ENCODE data around the gene SLC22A31.

The SLC22A31 gene

GRCh38 chr16:89183463-89183862 is 16.9 kb downstream of the SLC22A31 start:
- H3K4me3 ChIP-seq (ENCODE audit: control insufficient read depth, low read depth, low read length): no peak overlapping the region
- no peak for TF ChIP-seq CTCF (IDR thresholded peaks at IDR 0.05; ENCODE audit: control insufficient read depth, insufficient read depth, low read depth, low read length, missing control alignments)
- no peak for DNase-seq (ENCODE audit: low read depth)

GRCh38 chr16:89179656-89180315 is 20.6 kb downstream of the SLC22A31 start:
- no peak overlapping the region for H3K4me3 ChIP-seq (ENCODE audit: control insufficient read depth, low read depth, low read length)

GRCh38 chr16:89179148-89179484 is 21.2 kb downstream of the SLC22A31 start:
- no peak overlapping the region for H3K4me3 ChIP-seq (ENCODE audit: control insufficient read depth, low read depth, low read length)
- DNase-seq (ENCODE audit: low read depth): no peak
- no peak for TF ChIP-seq CTCF (IDR thresholded peaks at IDR 0.05; ENCODE audit: control insufficient read depth, insufficient read depth, low read depth, low read length, missing control alignments)

More at GRCh38 chr16:89179656-89180315, 20.6 kb downstream of the SLC22A31 start:
- no peak for TF ChIP-seq CTCF (IDR thresholded peaks at IDR 0.05; ENCODE audit: control insufficient read depth, insufficient read depth, low read depth, low read length, missing control alignments)
- DNase-seq (ENCODE audit: low read depth): no peak

GRCh38 chr16:89178453-89179147 is 21.7 kb downstream of the SLC22A31 start:
- no peak overlapping the region for H3K4me3 ChIP-seq (ENCODE audit: control insufficient read depth, low read depth, low read length)
- no peak for DNase-seq (ENCODE audit: low read depth)
- no peak for TF ChIP-seq CTCF (IDR thresholded peaks at IDR 0.05; ENCODE audit: control insufficient read depth, insufficient read depth, low read depth, low read length, missing control alignments)

- TF ChIP-seq CTCF (IDR thresholded peaks at IDR 0.05; ENCODE audit: control insufficient read depth, insufficient read depth, low read depth, low read length, missing control alignments): no peak
- DNase-seq (ENCODE audit: low read depth): no peak
- H3K4me3 ChIP-seq (ENCODE audit: control insufficient read depth, low read depth, low read length): no peak overlapping the region
Measured at GRCh38 chr16:89177501-89177900, 22.8 kb downstream of the SLC22A31 start.

GRCh38 chr16:89176717-89177116 is 23.6 kb downstream of the SLC22A31 start:
- H3K4me3 ChIP-seq (ENCODE audit: control insufficient read depth, low read depth, low read length): no peak overlapping the region
- DNase-seq (ENCODE audit: low read depth): no peak
- TF ChIP-seq CTCF (IDR thresholded peaks at IDR 0.05; ENCODE audit: control insufficient read depth, insufficient read depth, low read depth, low read length, missing control alignments): no peak

Measured in AG09309 (cell line).